Epithelial cell of prostate (primary cell): ENCODE data around the gene TSKU.
A peak's percentile ranks its signal among the peaks of the same experiment; 100 is the strongest.

Experiments used
- DNase-seq: peaks from one replicate; pipeline ENCODE4 v3.0.0-alpha.2; 2011; ENCODE audit warnings: low read depth, low spot score
- H3K27ac ChIP-seq: fragments of 450-650 bp; 2 replicates; pipeline ENCODE4 v1.5.1; 2017; ENCODE audit warnings: mild to moderate bottlenecking

Gene TSKU

GRCh38 chr11:76768909-76769560 lies 14.1 kb upstream of the TSKU start:
- H3K27ac ChIP-seq: peak overlapping the region; percentile 33
- DNase-seq: no peak

GRCh38 chr11:76769645-76770586 lies 13.2 kb upstream of the TSKU start:
- H3K27ac ChIP-seq: peak overlapping the region; percentile 58
- no peak for DNase-seq

GRCh38 chr11:76770642-76771445 lies 12.3 kb upstream of the TSKU start:
- H3K27ac ChIP-seq: peak overlapping the region; percentile 58
- DNase-seq: no peak

DNA sequence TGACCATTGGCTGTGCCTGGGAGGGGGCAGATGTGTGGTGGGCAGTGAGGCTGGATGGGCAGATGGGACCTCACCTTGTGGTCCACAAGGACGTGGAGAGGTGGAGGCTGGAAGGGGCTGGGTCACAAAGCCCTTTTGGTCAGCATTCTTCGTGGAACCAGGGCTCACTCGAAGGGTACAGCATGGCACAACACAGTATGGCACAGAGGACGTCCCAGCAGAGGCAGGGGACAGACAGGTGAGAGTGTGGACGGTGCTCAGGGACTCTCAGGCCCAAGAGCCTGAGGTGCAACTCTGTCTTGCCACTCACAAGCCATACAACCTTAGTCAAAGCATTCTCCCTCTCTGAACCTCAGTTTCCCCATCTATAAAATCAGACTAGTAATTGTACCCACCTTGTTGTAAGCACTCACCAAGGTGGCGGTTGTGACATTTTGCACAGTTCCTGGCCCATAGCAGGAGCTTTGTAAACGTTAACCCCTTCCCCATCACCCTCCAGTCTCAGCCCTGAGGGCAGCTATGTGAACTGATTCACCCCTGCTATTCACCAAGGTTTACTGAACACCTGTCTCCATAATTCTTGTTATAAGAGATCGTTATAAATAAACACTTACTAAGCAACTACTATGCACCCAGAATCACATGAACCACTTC lies 11.6 kb upstream of the TSKU start:
- H3K27ac ChIP-seq: no peak overlapping the region
- no peak for DNase-seq

DNA sequence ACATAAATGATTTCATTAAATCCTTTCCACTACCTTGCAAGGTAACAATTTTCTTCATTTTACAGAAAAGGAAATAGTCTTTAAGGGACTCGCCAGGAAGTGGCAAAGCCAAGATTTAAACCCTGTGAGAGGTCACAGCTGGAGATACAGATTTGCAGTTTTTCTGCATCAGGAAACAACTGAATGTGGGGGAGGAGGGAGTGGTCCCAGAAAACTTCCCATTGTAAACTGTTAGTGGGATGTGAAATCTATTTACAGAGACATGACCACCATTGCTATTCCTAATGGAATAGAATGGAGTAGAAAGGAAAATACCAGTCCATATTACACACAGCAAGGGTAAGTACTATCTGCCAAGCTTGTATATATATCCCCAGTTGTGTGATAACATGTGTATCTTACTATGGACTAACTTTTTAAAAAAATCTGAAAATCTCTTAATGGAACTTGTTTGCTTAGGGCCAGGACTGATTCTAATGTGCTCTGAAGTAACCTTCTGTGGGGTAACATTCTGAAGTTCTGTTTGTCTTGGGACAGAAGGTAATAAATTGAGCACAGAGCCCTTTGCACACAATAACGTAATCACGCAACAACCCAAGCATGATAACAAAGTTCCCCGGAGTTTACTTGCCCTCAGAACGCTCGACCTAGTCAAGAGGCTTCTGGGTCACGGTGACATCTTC lies 10.9 kb upstream of the TSKU start:
- no peak for DNase-seq

DNA sequence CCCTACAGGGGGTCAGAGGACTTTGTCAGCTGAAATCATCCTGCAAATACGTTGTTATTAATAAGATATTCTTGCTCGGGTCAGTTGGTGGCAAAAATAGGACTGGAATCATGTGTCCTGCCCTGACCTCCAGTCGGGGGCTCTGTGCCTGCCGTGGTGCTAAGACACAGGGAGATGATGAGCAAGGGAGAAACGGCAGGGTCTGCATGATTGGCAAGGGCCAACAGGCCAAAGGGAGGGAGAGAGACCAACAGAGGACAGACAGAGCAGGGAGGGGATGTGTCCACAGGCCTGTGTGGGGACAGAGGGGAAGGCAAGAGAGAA lies 10.4 kb upstream of the TSKU start:
- no peak for DNase-seq
- no peak overlapping the region for H3K27ac ChIP-seq

More for the DNA sequence above, 10.9 kb upstream of the TSKU start:
- no peak overlapping the region for H3K27ac ChIP-seq

DNA sequence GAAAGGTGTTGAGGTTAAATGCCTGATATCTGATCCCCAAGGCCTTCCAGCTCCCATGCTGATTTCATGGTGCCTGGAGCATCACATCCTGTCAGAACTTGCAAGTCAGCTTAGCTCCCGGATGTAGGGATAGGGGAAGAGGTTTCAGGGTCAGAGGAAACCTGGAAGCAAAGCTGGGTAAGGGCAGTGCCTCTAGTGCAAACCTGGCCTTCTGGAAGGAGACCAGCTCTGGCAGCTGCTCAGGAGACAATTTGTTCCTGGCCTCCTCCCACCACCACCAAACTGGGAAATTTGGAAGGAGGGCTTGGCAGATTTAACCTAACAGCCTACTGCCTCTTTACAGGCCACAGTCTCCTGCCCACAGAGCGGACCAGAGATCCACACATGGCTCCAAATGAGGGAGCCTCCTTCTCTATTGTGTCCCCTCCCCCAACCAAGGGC lies 9.2 kb upstream of the TSKU start:
- DNase-seq: no peak
- peak overlapping the region; percentile 42 for H3K27ac ChIP-seq

DNA sequence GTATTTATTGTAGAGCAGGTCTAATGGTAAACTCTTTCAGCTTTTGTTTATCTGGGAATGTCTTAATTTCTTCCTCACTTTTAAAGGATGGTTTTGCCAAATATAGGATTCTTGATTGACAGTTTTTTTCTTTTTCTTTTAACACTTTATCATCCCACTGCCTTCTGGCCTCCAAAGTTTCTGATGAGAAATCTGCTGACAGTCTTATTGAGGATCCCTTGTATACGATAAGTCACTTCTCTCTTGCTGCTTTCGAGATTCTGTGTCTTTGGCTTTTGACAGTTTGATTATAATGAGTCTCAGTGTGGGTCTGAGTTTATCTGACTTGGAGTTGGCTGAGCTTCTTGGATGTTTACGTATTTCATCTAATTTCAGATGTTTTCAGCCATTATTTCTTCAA lies 6.7 kb upstream of the TSKU start:
- DNase-seq: no peak
- no peak overlapping the region for H3K27ac ChIP-seq

DNA sequence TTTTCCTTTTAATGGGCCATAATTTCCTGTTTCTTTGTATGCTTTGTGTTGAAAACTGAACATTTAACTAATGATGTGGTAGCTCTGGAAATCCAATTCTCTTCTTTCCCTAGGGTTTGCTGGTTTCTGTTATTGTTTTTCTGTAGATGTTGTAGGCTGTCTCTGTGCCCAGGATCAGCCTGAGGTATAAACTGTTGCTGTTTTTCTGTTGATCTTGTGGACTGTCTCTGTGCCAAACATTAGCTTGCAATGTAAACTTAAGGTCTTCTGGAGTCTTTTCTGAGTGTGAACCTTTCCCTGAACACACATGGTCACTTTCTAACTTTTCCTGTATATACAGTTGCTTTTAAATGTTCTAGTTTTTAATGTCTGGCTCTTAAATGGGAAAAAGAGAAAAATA lies 5.9 kb upstream of the TSKU start:
- H3K27ac ChIP-seq: no peak overlapping the region
- DNase-seq: no peak

- H3K27ac ChIP-seq: no peak overlapping the region
- no peak for DNase-seq
Measured at GRCh38 chr11:76777876-76778275, 5.3 kb upstream of the TSKU start.

GRCh38 chr11:76778874-76779273 lies 4.3 kb upstream of the TSKU start:
- DNase-seq: no peak
- H3K27ac ChIP-seq: no peak overlapping the region

DNA sequence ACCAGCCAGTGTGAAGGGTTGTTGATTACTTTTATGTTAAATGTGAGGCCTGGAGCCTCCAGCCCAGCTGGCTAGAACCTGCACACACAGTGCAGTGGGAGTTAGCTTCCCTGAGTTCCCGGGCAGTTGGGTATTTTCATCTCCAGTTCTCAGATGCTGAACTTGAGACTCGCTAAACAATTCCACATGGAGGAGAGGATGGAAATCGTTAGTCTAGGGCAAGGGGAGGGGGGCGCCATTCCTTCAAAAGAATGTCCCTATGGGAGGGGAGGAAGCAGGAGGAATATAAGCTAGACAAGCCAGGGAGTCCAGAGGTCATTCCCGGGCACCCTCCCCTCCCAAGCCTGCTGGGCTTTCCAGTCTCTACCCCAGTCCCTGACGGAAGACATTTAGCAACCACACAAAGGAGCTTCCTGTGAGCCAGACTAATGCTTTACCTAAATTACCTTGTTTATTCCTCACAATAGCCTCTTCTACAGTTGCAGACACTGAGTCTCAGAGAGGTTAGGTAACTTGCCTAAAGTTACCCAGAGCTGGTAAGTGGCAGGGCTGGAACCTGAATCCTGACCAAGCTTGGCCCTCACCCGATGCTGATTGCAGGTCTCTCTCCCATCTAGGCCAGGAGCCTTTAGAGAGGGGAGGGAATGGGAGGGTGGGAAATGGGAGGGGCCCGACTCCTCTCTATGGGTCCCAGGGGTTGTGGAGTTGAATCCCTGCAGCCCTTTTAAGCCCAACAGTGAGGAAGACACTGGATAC lies 1.9 kb upstream of the TSKU start:
- H3K27ac ChIP-seq: peak overlapping the region; percentile 90
- DNase-seq: no peak

DNA sequence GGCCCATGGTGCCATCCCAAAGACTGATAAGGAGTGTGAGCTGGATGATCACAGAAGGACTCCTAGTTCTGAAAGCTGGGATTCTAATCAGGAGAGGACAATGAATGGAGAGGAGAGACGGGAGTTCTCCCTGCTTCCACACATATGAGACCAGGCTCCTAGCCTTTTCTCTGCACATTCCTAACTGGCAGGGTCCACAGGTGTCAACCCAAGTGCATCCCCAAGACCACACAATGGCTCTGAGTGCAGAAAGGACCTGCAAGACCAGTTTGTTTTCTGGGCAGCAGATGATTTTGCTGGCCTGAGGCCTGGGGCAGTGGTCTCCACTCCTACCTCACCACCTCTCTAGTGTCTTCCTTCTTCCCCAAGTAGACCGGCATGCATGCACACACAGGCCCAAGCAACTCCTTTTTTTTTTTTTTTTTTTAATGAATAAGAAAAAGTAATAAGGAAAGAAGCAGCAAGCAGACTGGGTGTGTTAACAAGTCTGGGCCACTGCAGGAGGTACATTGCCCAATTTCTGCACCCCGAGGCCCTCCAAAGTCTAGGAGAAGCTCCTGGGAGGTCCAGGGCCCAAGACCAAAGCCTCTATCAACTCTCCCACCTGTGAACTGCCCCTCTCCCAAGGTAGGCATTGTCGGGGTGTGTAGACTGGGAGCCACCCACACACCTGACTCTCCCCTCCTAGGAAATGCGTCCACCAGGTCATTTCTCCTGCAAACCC lies 1.2 kb upstream of the TSKU start:
- no peak for DNase-seq
- H3K27ac ChIP-seq: peak overlapping the region; percentile 90

DNA sequence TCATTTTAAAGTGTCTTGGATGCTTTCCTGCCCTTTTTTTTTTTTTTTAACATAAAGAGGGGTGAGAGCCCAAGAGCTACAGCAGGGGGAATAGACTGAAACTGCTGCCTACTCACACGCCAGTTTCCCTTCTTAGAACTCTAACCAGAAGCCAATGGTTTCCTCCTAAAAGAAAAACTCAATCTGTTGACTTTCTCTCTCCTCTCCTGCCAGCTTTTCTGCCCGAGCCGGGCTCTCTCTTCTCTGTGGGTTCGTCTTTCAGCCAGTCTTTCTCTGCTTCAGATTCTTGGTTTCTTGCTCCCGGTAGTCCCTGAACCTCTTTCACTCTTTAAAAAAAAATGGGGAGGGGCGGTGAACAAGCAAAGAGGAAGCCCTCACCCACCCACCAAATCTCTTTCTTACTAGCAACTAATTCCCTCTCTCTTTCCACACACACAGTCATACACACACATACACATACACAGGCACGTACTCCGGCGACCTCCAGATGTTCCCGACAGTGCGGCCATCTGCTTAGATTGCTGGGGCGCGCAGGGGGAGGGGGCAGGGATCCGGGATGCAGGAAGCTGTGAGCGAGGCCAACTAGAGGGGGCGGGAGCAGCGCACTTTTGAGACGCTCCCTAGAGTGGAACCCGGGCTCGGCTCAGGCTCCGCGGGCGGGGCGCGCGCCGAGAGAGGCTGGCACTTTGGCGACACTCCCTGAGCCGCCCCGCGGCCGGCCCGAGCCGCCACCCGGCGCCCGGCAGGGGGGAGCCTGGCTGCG lies 444 bp upstream of the TSKU start:
- H3K27ac ChIP-seq: peak overlapping the region; percentile 90
- DNase-seq: peak; percentile 59

DNA sequence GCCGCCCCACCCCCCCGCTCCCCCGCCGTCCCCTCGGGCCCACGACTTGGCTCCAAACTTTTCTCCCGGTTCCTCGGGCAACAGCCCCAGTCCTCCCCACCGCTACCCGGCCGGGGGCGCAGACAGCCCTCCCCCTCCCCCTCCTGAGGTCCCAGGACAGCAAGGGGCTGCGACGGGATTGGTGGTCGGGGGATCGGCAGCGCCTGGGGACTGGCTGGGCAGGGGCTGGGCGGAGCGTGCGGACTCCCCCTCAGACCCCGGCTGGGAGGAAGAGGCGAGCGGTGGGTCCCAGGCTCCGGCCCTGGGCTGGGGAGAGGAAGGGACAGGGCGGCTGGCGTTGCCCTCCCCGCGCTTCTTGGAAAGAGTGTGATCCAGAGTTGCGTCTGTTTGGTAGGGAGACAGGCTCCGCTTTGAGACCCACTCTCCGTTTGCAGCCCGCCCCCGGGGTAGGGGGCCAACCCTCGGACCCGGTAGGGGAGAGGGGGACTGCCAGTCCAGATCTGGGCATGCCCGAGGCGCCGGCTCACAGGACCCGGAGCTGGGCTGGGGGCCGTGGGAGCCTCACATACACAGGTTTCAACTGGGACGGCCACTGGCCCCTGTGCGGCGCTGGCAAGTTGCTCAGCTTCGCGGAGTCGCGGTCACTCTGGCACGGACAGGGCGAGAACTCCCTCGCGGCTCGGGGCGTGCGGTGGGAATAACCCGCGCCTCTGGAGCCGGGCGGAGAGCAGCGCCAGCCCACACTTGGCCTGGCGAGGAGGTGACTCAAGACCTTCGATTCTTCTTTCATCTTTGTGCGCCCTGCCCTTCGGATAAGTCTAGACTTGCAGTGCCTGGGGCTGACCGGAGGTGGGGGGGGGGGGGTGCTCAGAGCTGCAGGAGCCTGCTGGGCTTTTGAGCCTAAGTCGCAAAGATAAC lies 999 bp downstream of the TSKU start:
- peak; percentile 69 for DNase-seq
- H3K27ac ChIP-seq: peak overlapping the region; percentile 90

GRCh38 chr11:76785513-76785912 lies 2.4 kb downstream of the TSKU start:
- no peak overlapping the region for H3K27ac ChIP-seq
- no peak for DNase-seq

DNA sequence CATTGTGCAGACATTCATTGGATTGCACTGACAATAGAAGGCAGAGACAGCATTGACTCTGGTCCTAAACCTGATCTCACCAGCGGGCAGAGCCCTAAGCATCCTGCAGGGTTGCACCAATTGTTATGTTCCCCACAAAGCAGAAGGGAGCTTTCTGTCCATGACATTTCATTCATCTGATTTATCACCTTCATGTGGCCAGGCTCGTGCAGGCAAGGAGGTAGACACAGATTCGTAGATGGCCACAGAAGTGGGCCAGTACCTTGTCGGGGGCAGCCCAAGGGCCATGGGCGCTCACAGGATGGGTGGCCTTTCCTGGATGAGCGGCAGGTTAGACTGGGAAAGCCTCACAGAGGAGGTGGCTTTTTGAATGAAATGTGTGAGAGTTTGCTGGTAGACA lies 2.9 kb downstream of the TSKU start:
- no peak overlapping the region for H3K27ac ChIP-seq
- no peak for DNase-seq
